HG02759 (cell line): Measurements from ENCODE around the gene GPSM3.
A peak's percentile ranks its signal among the peaks of the same experiment; 100 is the strongest.
"Not testable (repeated sequence)": the region's sequence is repeated elsewhere in the genome, so short reads cannot be mapped to it uniquely, and the experiment has no call there.

Source experiments
- ATAC-seq: cut with Tn5 transposase; IDR thresholded peaks from one replicate; pipeline ENCODE4 v1.9.1; 2021; ENCODE audit warnings: mild to moderate bottlenecking, moderate library complexity; ENCODE audit not compliant: unreplicated experiment

The GPSM3 gene

DNA sequence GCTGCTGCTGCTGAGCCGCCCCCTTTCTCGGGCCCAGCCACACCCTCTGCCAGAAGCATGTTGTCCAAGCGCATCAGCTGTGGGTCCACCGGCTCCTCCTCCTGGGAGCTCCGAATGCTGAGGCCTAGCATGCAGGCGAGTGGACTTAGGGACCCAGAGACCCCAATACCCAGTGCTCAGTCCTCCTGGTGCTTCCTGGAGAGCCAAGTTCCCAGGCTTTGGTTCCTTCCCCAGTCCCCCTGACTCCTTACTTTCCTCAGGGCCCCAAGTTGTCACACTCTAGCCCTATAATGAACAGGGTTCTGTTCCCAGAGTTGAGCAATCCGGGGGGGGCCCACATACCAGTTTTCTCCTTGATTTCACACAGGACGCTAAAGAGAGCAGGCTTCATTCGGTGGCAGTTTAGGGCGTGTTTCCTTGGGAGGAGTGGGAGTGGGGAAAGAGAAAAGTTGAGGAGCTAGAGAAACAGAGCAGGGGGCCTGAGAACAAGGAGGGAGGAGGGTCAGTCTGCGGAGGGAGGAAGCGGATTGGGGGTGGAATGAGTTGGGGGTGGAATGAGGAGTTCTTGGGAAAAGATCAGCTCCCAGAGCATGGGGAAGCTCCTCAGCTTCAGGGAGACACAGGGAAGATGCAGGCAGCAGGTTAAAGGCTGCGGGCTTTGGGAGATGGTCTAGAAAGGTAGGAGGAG lies 3.9 kb downstream of the GPSM3 start:
- no peak for ATAC-seq

DNA sequence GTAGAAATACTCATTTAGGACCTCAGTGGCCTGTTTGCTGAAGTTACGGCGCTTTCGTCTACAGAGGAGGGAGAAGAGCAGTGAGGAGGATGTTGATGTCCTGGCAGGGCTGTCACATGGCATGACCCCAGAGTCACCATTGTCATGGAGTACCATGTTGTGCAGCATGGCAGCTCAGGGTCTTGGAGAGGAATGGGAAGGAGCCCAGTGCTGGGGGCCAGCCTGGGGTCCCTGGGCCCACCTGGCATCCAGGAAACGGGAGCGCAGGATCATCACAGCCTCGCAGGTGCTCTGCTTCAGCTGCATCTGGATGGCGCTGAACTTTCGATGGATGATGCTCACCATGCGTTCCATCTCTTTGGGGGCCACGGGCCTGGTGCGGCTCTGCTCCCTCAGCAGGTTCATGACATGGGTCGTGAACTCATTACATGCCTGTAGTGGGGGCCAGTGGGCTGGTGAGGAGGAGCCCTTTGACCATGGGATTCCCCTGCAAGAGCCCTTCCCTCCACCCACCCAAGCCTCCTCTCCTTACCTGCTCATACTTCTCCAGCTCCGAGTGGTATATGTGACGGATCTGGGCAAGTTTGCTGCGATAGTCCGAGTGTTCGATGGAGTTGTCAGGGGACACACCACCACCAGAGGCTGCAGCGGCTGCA lies 4.6 kb downstream of the GPSM3 start:
- ATAC-seq, result not testable (repeated sequence)

DNA sequence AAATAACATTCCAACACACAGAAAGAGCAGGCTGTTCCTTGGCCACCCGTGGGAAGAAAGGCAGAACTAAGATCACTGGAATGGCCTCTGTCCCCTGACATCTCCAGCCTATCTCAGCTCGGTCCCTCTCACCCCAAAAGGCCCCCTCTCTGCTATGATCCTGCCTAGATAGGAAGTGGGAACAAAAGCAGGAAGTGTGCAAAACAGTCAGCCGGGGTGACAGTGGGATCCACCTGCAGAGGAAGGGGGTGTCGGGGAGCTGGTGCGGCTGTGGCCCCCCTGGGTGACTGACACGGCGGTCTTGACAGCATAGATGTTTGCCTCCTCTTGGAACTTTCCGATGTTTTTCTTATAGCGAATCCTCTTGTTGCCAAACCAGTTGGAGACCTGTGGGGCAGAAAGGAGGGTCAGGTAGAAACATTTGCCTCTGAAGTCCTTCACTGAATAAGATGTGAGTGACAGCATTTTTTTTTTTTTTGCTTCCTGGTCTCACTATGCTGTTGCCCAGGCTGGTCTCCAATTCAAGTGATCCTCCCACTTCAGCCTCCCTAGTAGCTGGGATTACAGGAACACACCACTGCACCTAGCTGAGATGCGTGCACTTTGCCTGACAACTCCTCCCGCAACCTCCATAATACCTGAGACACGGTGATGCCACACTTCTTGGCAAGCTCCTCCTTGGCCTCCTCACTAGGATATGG lies 5.3 kb downstream of the GPSM3 start:
- ATAC-seq, result no peak

- not testable (repeated sequence) for ATAC-seq
Measured at GRCh38 chr6:32186151-32186840, 6.1 kb downstream of the GPSM3 start.

DNA sequence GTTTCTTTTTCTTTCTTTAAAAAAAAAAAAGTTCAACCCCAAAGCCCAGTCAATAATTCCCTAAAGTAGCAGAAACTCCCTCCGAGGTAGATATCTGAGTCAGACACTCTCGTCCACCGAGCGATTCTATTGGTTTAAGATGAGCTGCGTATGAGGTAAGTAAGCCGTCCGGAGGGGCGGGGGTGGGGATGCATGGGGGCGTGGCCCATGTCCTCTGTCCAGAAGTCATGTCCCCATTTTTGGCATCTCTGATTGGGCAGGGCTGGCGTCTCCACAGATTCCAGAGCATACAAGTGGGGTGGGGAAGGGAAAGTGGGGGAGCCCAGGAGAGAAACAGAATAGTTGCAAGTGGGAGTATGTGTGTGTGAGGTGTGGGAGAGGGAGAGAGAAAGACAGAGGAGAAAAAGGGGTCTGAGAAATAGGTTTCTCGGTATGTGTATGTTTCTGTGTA lies 6.7 kb downstream of the GPSM3 start:
- ATAC-seq, result not testable (repeated sequence)

- no peak for ATAC-seq
Measured at GRCh38 chr6:32184084-32184640, 8.3 kb downstream of the GPSM3 start, which contains the start of gene AGER. Gene AGER, minus strand, starts transcription at chr6:32184253. Its CDS starts 31 bp downstream, at chr6:32184222.

DNA sequence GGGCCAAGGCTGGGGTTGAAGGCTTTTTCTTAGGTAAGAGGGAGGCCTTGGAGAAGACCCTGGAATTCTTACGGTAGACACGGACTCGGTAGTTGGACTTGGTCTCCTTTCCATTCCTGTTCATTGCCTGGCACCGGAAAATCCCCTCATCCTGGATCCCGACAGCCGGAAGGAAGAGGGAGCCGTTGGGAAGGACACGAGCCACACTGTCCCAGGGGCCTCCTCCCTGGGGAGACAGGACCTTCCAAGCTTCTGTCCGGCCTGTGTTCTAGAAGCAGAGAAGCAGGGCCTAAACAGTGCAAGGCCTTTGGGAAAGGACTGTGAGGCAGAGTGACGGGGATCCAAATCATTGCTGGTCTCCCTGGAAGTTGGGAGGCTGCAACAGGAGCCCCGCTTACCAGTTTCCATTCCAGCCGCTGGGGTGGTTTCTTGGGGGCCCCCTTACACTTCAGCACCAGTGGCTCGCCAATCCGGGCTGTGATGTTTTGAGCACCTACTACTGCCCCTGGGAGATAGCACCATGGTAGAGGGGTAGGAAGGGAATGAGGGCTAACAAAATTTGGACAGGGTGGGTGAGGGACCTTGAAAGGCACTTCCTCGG lies 8.9 kb downstream of the GPSM3 start:
- no peak for ATAC-seq

DNA sequence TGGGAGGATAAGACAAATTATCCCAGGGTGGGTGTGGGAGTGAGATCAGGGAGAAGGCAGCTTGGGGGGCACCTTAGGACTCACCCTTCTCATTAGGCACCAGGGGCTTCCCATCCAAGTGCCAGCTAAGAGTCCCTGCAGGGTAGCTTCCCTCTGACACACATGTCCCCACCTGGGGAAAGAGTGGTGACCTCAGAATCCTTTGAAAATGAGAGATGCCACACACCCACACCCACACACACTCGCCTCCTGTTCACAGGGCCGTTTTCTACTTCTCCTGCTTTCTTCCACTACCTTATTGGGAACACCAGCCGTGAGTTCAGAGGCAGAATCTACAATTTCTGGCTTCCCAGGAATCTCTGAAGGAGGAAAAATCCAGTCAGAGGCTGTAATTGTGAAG lies 9.4 kb downstream of the GPSM3 start:
- ATAC-seq, result no peak

- ATAC-seq, result no peak
Measured at GRCh38 chr6:32182555-32182981, 9.9 kb downstream of the GPSM3 start.

DNA sequence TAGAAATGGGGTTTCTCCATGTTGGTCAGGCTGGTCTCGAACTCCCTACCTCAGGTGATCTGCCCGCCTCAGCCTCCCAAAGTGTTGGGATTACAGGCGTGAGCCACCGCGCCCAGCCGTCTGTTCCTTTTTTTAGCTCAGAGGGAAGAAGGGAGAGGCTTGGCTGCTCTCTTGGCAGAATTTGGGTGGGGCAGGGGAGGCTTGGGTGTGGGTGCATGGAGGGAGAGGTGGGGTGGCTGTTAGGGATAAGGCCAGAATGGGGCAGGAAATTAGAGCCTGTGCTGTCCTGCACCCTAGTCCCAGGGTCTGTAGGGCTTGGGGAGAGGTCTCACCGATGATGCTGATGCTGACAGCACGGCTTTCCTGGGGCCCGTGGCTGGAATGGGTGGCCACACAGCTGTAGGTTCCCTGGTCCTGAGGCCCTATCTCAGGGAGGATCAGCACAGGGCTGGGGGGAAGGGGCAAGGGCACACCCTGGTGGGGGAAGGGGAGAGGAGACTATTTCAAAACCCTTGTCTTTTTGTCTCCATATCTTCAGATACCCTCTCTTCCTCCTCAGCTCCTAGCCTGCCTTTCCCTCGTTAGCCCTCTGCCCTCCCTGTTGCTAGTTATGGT lies 10.4 kb downstream of the GPSM3 start:
- no peak for ATAC-seq

GRCh38 chr6:32181148-32181702 lies 11.2 kb downstream of the GPSM3 start:
- ATAC-seq, result no peak

GRCh38 chr6:32179766-32180405 lies 12.6 kb downstream of the GPSM3 start:
- ATAC-seq, result no peak

DNA sequence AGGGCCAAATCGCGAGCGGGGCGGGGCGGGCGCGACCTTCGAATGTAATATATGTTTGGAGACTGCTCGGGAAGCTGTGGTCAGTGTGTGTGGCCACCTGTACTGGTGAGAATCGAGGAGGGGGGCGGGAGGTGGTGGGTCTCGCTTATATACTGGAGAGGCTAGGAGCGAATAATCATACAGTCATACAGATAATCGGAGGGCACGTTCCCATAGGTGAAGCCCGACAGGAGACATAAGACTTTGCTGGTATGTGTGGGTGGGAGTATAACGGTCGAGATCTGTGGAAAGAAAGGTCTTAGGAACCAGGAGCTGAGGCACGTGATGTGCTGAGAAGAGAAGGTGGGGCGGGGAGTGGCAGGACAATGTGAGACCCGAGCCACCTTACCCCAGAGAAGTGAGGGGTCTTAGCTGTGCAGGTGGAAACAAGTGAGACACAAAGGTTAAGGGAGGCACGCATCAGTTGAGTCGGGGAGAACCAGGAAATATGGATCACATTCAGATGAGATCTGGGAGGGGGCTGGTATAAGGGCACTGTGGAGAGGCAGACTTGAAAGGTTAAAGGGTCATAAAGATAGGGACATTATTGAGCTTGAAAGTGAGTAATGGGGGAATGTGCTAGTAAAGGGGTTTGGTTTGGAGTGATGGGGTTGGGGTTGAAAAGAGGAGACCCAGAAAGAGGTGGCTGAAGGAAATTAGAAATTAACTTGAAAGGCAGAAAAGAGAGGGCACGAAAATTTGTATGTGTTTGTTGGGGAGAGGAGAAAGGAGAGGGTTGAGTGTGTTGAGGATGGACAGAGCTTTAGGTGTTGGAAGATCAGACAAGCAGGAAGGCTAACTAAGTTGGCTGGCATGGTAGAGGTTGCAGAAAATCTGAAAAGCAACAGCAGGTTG lies 13.6 kb downstream of the GPSM3 start:
- no peak for ATAC-seq

DNA sequence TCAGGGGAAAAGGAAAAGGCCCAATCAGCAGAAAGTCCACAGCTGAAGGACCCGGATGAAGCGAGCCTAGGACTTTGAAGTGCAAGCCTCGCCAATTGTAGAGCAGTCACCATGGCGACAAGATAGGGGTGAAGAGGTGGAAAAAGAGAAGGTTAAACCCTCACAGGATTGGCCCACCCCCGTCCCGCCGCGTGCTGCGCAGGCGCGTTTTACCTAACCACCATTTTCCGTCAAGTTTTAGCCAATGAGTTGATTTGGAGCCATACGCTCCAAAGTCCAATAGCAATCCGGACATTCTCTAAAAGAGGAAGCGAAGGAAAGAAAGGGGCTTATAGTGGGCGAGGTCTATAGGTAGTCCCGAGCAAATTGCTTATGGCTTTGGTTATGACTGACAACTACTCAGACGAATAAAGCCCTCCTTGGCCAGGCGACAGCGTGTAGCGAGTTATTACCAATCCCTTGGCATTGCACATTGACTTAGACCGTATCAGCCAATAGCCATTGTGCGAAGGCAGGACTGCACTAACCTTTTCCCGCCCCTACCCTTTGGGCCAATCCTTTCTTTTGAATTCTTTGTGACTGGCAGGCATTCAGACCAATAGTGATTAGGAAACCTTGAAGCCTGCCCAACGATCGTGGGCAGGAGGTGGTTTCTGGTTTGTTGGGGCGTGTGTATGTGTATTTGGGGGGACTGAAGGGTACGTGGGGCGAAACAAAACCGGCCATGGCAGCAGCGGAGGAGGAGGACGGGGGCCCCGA lies 14.5 kb downstream of the GPSM3 start, which contains the start of gene RNF5:
Gene RNF5, plus strand, starts transcription at position 618 of the 759 bp plus-strand sequence. Its CDS starts 107 bp downstream, at position 725.
- peak; percentile 75 for ATAC-seq

GRCh38 chr6:32177183-32177787 lies 15.2 kb downstream of the GPSM3 start:
- ATAC-seq, result no peak

- ATAC-seq, result no peak
Measured at GRCh38 chr6:32176476-32177182, 15.8 kb downstream of the GPSM3 start.
